DOHH2 (cell line): ENCODE measurements around the gene ZDHHC19.

Source experiments
- EZH2phosphoT487 ChIP-seq: fragments of 200-600 bp; sonication (generic); IDR thresholded peaks from 2 replicates; pipeline ENCODE4 v1.6.1; 2017; ENCODE audit warnings: borderline replicate concordance, mild to moderate bottlenecking, antibody characterized with exemption, low read length, moderate library complexity, mixed read lengths
- TF ChIP-seq, protein P1 (sequence below): fragments of 200-600 bp; sonication (generic); IDR thresholded peaks from one replicate; pipeline ENCODE4 v1.5.1; 2014; ENCODE audit warnings: antibody characterized with exemption, mild to moderate bottlenecking, low read depth, low read length; ENCODE audit not compliant: poor library complexity, severe bottlenecking

DNA sequence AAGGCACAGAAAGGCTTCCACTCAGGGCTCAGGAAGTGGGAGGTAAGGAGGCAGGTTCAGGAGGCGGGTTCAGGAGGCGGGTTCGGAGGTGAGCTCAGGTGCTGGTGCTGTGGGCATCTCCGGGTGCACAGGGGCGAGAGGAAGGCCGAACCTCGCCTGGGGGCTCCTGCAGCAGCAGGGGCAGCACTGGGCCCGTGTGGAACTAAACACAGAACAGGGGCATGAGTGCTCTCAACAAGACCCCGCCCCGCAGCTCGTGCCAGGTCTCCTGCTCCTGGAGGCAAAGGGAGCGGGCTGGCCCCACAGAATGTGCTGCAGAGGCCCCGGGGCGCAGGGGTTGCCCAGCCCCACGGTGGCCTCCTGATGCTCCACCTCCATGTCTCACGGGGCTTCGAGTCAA, 13.7 kb downstream of the ZDHHC19 start:
- TF ChIP-seq, protein P1, sequence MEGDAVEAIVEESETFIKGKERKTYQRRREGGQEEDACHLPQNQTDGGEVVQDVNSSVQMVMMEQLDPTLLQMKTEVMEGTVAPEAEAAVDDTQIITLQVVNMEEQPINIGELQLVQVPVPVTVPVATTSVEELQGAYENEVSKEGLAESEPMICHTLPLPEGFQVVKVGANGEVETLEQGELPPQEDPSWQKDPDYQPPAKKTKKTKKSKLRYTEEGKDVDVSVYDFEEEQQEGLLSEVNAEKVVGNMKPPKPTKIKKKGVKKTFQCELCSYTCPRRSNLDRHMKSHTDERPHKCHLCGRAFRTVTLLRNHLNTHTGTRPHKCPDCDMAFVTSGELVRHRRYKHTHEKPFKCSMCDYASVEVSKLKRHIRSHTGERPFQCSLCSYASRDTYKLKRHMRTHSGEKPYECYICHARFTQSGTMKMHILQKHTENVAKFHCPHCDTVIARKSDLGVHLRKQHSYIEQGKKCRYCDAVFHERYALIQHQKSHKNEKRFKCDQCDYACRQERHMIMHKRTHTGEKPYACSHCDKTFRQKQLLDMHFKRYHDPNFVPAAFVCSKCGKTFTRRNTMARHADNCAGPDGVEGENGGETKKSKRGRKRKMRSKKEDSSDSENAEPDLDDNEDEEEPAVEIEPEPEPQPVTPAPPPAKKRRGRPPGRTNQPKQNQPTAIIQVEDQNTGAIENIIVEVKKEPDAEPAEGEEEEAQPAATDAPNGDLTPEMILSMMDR = no peak
- TF ChIP-seq EZH2phosphoT487 = no peak
